HEK293 (cell line): Measurements from ENCODE around the gene AMY1C.
"Not testable (repeated sequence)": the region's sequence is repeated elsewhere in the genome, so short reads cannot be mapped to it uniquely, and the experiment has no call there.

Source experiments
- CTCF ChIP-seq: fragments of 450-650 bp; formaldehyde crosslinking; IDR thresholded peaks from 2 replicates; pipeline ENCODE4 v1.5.1; 2016; ENCODE audit warnings: missing biosample characterization, missing genetic modification characterization
- ZBTB44 ChIP-seq: fragments of 450-650 bp; IDR thresholded peaks from 2 replicates; pipeline ENCODE4 v1.5.1; 2018; ENCODE audit warnings: missing biosample characterization, mild to moderate bottlenecking, missing genetic modification characterization
- ZNF274 ChIP-seq, 2 experiments: fragments of 200-500 bp in 1 of 2; fragments of 450-650 bp in 1 of 2; sonication (Bioruptor generic) in 1 of 2; formaldehyde crosslinking in 1 of 2; IDR thresholded peaks; 2 replicates each; pipeline versions ENCODE4 v1.5.1 to v1.6.1; 2014 to 2016; ENCODE audit warnings: borderline replicate concordance in 1 of 2, inconsistent platforms in 1 of 2, low read length in 1 of 2, missing biosample characterization in 1 of 2, missing genetic modification characterization in 1 of 2
- ZNF621 ChIP-seq: fragments of 450-650 bp; formaldehyde crosslinking; IDR thresholded peaks from 2 replicates; pipeline ENCODE4 v1.5.1; 2017; ENCODE audit warnings: missing biosample characterization, missing genetic modification characterization

GRCh38 chr1:103700669-103701068, 49.0 kb upstream of the AMY1C start:
- not testable (repeated sequence) for TF ChIP-seq CTCF (tag by site-specific recombination); ZNF274 (IDR thresholded peaks at IDR 0.05; ENCODE audit: low read length); ZNF274 (tag by site-specific recombination; IDR thresholded peaks at IDR 0.05; ENCODE audit: borderline replicate concordance); ZBTB44 (tag by site-specific recombination); ZNF621
